ENCODE measurements around the gene SUPT20HL1. TPM values are rescaled to one million over a fixed set of nuclear protein-coding genes. Genes with fewer than 3 reads are reported as not detected.

SUPT20HL1 gene
- total and polyA plus RNA-seq, 10 of the 15 experiments (the other 5 are each of a cell fraction or from before 2014, with no cell fraction given) = not detected

DNA sequence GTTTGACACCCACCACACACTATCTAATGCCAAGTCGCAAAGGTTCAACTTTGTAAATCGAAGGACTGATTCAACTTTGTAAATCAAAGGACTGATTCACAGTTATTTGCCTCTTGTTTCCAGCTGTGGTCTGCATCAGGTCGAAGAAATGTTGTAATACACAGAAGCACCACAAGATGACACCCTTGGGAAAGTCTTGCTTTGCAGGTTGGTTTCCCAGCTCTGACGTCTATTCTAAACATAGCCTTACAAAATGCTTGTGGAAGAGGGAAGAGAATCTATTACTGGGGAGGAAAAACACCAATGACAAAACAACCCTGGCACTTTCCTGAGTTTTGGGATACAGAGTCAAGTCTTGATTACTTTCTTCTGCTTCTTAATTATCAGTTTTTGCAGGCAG, 35.3 kb downstream of the SUPT20HL1 start (continued):
- TF ChIP-seq, protein P1, sequence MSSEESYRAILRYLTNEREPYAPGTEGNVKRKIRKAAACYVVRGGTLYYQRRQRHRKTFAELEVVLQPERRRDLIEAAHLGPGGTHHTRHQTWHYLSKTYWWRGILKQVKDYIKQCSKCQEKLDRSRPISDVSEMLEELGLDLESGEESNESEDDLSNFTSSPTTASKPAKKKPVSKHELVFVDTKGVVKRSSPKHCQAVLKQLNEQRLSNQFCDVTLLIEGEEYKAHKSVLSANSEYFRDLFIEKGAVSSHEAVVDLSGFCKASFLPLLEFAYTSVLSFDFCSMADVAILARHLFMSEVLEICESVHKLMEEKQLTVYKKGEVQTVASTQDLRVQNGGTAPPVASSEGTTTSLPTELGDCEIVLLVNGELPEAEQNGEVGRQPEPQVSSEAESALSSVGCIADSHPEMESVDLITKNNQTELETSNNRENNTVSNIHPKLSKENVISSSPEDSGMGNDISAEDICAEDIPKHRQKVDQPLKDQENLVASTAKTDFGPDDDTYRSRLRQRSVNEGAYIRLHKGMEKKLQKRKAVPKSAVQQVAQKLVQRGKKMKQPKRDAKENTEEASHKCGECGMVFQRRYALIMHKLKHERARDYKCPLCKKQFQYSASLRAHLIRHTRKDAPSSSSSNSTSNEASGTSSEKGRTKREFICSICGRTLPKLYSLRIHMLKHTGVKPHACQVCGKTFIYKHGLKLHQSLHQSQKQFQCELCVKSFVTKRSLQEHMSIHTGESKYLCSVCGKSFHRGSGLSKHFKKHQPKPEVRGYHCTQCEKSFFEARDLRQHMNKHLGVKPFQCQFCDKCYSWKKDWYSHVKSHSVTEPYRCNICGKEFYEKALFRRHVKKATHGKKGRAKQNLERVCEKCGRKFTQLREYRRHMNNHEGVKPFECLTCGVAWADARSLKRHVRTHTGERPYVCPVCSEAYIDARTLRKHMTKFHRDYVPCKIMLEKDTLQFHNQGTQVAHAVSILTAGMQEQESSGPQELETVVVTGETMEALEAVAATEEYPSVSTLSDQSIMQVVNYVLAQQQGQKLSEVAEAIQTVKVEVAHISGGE (CRISPR knock-in tag; IDR thresholded peaks at IDR 0.05) = no peak
- no peak for TF ChIP-seq SP1 (IDR thresholded peaks at IDR 0.05; ENCODE audit: low read depth, low read length)
- TF ChIP-seq, protein P2, sequence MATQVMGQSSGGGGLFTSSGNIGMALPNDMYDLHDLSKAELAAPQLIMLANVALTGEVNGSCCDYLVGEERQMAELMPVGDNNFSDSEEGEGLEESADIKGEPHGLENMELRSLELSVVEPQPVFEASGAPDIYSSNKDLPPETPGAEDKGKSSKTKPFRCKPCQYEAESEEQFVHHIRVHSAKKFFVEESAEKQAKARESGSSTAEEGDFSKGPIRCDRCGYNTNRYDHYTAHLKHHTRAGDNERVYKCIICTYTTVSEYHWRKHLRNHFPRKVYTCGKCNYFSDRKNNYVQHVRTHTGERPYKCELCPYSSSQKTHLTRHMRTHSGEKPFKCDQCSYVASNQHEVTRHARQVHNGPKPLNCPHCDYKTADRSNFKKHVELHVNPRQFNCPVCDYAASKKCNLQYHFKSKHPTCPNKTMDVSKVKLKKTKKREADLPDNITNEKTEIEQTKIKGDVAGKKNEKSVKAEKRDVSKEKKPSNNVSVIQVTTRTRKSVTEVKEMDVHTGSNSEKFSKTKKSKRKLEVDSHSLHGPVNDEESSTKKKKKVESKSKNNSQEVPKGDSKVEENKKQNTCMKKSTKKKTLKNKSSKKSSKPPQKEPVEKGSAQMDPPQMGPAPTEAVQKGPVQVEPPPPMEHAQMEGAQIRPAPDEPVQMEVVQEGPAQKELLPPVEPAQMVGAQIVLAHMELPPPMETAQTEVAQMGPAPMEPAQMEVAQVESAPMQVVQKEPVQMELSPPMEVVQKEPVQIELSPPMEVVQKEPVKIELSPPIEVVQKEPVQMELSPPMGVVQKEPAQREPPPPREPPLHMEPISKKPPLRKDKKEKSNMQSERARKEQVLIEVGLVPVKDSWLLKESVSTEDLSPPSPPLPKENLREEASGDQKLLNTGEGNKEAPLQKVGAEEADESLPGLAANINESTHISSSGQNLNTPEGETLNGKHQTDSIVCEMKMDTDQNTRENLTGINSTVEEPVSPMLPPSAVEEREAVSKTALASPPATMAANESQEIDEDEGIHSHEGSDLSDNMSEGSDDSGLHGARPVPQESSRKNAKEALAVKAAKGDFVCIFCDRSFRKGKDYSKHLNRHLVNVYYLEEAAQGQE (IDR thresholded peaks at IDR 0.05; ENCODE audit: low read depth, low read length) = no peak
- TF ChIP-seq SUZ12 (IDR thresholded peaks at IDR 0.05; ENCODE audit: unreplicated experiment) = no peak
- no peak for TF ChIP-seq RCOR1 (conservative IDR thresholded peaks at IDR 0.05; ENCODE audit: low read depth, low read length)
- no peak for TF ChIP-seq BACH1 (IDR thresholded peaks at IDR 0.05; ENCODE audit: borderline replicate concordance)
- 0 out of 2 replicates have a peak, but pooled peaks have one; percentile 31 for TF ChIP-seq YY1 (IDR thresholded peaks at IDR 0.05; ENCODE audit: low read depth, low read length)
- TF ChIP-seq NFXL1 (IDR thresholded peaks at IDR 0.05; ENCODE audit: borderline replicate concordance) = no peak
- TF ChIP-seq, protein P3, sequence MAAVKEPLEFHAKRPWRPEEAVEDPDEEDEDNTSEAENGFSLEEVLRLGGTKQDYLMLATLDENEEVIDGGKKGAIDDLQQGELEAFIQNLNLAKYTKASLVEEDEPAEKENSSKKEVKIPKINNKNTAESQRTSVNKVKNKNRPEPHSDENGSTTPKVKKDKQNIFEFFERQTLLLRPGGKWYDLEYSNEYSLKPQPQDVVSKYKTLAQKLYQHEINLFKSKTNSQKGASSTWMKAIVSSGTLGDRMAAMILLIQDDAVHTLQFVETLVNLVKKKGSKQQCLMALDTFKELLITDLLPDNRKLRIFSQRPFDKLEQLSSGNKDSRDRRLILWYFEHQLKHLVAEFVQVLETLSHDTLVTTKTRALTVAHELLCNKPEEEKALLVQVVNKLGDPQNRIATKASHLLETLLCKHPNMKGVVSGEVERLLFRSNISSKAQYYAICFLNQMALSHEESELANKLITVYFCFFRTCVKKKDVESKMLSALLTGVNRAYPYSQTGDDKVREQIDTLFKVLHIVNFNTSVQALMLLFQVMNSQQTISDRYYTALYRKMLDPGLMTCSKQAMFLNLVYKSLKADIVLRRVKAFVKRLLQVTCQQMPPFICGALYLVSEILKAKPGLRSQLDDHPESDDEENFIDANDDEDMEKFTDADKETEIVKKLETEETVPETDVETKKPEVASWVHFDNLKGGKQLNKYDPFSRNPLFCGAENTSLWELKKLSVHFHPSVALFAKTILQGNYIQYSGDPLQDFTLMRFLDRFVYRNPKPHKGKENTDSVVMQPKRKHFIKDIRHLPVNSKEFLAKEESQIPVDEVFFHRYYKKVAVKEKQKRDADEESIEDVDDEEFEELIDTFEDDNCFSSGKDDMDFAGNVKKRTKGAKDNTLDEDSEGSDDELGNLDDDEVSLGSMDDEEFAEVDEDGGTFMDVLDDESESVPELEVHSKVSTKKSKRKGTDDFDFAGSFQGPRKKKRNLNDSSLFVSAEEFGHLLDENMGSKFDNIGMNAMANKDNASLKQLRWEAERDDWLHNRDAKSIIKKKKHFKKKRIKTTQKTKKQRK (IDR thresholded peaks at IDR 0.05; ENCODE audit: low read depth, low read length) = no peak
- TF ChIP-seq MYC (IDR thresholded peaks at IDR 0.05; ENCODE audit: insufficient read depth, insufficient read length, insufficient replicate concordance, low read length, severe bottlenecking) = no peak
- TF ChIP-seq, protein P4, sequence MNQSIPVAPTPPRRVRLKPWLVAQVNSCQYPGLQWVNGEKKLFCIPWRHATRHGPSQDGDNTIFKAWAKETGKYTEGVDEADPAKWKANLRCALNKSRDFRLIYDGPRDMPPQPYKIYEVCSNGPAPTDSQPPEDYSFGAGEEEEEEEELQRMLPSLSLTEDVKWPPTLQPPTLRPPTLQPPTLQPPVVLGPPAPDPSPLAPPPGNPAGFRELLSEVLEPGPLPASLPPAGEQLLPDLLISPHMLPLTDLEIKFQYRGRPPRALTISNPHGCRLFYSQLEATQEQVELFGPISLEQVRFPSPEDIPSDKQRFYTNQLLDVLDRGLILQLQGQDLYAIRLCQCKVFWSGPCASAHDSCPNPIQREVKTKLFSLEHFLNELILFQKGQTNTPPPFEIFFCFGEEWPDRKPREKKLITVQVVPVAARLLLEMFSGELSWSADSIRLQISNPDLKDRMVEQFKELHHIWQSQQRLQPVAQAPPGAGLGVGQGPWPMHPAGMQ (IDR thresholded peaks at IDR 0.05; ENCODE audit: borderline replicate concordance) = no peak
- TF ChIP-seq NFYA (IDR thresholded peaks at IDR 0.05; ENCODE audit: borderline replicate concordance, low read depth, low read length) = no peak
- no peak for TF ChIP-seq NFIC (IDR thresholded peaks at IDR 0.05; ENCODE audit: low read depth, low read length)
- TF ChIP-seq, protein P5, sequence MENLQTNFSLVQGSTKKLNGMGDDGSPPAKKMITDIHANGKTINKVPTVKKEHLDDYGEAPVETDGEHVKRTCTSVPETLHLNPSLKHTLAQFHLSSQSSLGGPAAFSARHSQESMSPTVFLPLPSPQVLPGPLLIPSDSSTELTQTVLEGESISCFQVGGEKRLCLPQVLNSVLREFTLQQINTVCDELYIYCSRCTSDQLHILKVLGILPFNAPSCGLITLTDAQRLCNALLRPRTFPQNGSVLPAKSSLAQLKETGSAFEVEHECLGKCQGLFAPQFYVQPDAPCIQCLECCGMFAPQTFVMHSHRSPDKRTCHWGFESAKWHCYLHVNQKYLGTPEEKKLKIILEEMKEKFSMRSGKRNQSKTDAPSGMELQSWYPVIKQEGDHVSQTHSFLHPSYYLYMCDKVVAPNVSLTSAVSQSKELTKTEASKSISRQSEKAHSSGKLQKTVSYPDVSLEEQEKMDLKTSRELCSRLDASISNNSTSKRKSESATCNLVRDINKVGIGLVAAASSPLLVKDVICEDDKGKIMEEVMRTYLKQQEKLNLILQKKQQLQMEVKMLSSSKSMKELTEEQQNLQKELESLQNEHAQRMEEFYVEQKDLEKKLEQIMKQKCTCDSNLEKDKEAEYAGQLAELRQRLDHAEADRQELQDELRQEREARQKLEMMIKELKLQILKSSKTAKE (IDR thresholded peaks at IDR 0.05; ENCODE audit: low read depth, poor library complexity, severe bottlenecking) = no peak
- TF ChIP-seq, protein P6, sequence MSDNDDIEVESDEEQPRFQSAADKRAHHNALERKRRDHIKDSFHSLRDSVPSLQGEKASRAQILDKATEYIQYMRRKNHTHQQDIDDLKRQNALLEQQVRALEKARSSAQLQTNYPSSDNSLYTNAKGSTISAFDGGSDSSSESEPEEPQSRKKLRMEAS (IDR thresholded peaks at IDR 0.05; ENCODE audit: low read depth, low read length) = no peak
- no peak for TF ChIP-seq ZNF622 (IDR thresholded peaks at IDR 0.05)
